ENCODE results near the gene RELL2. TPM values are rescaled to one million over a fixed set of nuclear protein-coding genes. Genes with fewer than 3 reads are reported as not detected.
A peak's percentile ranks its signal among the peaks of the same experiment; 100 is the strongest.

RELL2 gene
- total and polyA plus RNA-seq, 4 experiments from 2014 or later, result 3.0 to 21.3 (median 12.9) TPM

DNA sequence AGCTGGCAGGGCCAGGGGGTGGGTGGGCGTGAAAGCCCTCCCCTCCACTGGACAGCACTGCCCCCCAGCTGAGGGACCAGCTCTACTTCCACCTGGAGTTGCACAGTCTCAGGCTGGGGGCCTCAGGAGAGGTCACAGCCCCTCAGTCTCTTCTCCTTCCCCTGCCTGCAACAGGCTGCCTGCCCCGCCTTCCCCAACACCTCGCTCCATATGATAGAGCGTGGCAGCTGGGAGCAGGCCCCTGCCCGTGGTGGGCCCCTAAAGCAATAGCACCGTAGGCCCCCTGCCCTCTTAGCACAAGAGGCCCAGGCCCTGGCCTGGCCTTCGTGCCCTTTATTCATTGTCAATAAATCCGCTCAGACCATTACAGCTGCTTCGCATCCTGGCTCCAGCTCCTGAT, 3.9 kb downstream of the RELL2 start:
- H3K4me3 ChIP-seq (ENCODE audit: low read length in 2 of 2), result no peak overlapping the region
- intact Hi-C loops (cut with micrococcal nuclease), result no loop called here
- peaks cover 15% of the 10 kb centered on the region for H3K36me3 ChIP-seq (ENCODE audit: insufficient read depth, low read length)
- Mint-ChIP-seq H3K4me3 (peak overlapping the region in 1 of 8 donors; percentile 46), H3K9me3 (peaks cover 0 to 2% (median 0%) of the 10 kb centered on the region in 8 donors), H3K27ac (peak overlapping the region in 3 of 7 donors; percentile 40 to 87 (median 83)), H3K27me3 (no peaks in the 10 kb centered on the region), H3K4me1 (peaks cover 10 to 21% (median 17%) of the 10 kb centered on the region in 4 donors), H3K36me3 (peaks cover 5 to 49% of the 10 kb centered on the region in 2 donors)
- H3K4me1 ChIP-seq (ENCODE audit: insufficient read depth, low read length), result peaks cover 19% of the 10 kb centered on the region
- ChIA-PET POLR2A (ENCODE audit: partially characterized antibody) (interaction anchor here (1.7 kb wide), 1 partner anchor 10 kb away, joined by 9 read pairs; the partner anchor contains the start of gene FCHSD1), CTCF (ENCODE audit: partially characterized antibody) (interaction anchor here (16.9 kb wide), 1 partner anchor 19 kb away, joined by 198 read pairs; the partner anchor contains the start of gene DIAPH1)
- no peaks in the 10 kb centered on the region for H3K9me3 ChIP-seq (ENCODE audit: control insufficient read depth in 1 of 2, low read length in 2 of 2)
- H3K27me3 ChIP-seq (ENCODE audit: insufficient read depth, low read length), result no peaks in the 10 kb centered on the region
- no peak for DNase-seq
- H3K27ac ChIP-seq (ENCODE audit: low read depth, low read length), result no peak overlapping the region

DNA sequence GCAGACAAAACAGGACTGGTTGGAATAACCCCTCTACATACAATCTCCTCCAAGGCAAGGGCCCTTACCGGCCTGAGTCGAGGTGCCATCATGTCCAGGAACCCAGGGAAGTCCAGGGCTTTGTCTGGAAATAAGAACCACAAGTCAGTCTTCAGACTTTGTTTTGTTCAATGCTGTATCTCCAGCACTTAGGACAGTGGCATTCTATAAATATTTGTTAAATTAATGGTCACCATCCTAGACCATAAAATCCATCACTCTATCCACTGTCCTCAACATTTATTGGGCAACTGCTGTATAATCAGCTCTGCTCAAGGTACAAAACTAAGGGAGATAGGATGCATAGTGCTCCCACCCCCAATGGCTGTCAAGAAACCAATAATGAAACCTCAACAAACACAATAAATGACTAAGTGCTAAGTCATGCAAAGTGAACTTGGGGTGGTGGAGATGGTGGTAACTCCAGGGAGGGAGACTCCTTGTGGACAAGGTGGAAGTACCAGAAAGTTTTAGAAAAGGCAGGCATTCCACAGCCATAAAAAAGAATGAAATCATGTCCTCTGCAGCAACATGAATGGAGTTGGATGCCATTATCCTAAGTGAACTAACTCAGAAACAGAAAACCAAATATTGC, 5.0 kb downstream of the RELL2 start:
- H3K9me3 Mint-ChIP-seq, result peaks cover 0 to 2% (median 0%) of the 10 kb centered on the region in 8 donors
- H3K4me1 Mint-ChIP-seq, result peaks cover 7 to 14% (median 12%) of the 10 kb centered on the region in 4 donors
- no peak for DNase-seq
- no peak overlapping the region for H3K27ac ChIP-seq (ENCODE audit: low read depth, low read length)
- intact Hi-C loops (cut with micrococcal nuclease), result no loop called here
- no peaks in the 10 kb centered on the region for H3K27me3 Mint-ChIP-seq
- no peaks in the 10 kb centered on the region for H3K27me3 ChIP-seq (ENCODE audit: insufficient read depth, low read length)
- H3K9me3 ChIP-seq (ENCODE audit: control insufficient read depth in 1 of 2, low read length in 2 of 2), result no peaks in the 10 kb centered on the region
- CTCF ChIA-PET (ENCODE audit: partially characterized antibody), result interaction anchor here (0.9 to 16.9 kb wide), 4 partner anchors 20 to 74 kb away, joined by 3 to 198 read pairs (median 4); partner anchors contain the start of gene DIAPH1
- H3K4me1 ChIP-seq (ENCODE audit: insufficient read depth, low read length), result peaks cover 12% of the 10 kb centered on the region
- no peak overlapping the region for H3K4me3 Mint-ChIP-seq
- H3K4me3 ChIP-seq (ENCODE audit: low read length in 2 of 2), result no peak overlapping the region
- peak overlapping the region in 6 of 7 donors; percentile 38 to 74 (median 52) for H3K27ac Mint-ChIP-seq
- H3K36me3 ChIP-seq (ENCODE audit: insufficient read depth, low read length), result peaks cover 20% of the 10 kb centered on the region
- peaks cover 13 to 53% of the 10 kb centered on the region in 2 donors for H3K36me3 Mint-ChIP-seq
- POLR2A ChIA-PET (ENCODE audit: partially characterized antibody), result interaction anchor here (0.9 kb wide), 1 partner anchor 9 kb away, joined by 6 read pairs; the partner anchor contains the start of gene FCHSD1

DNA sequence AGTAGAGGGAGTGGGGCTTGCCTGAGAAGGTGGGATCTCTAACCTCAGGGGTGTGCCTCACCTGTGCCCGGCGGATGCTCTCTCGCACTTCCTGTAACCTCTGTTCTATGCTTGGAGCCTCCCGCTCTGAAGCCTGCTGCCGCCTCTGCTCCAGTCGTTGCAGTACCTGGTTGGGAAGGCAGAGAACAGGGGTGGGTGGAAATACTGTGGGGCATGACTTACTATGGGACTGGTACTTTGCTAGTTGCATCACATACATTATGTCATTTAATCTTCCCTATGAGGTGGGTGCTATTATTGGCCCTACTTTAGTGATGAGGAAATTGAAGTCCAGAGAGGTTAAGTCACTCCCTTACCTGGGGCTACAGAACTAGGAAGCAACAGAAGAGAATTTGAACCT, 9.2 kb downstream of the RELL2 start:
- no peaks in the 10 kb centered on the region for H3K9me3 ChIP-seq (ENCODE audit: control insufficient read depth in 1 of 2, low read length in 2 of 2)
- Mint-ChIP-seq H3K4me3 (no peak overlapping the region), H3K4me1 (peaks cover 18 to 27% (median 27%) of the 10 kb centered on the region in 4 donors), H3K9me3 (peaks cover 0 to 2% (median 0%) of the 10 kb centered on the region in 8 donors), H3K27me3 (no peaks in the 10 kb centered on the region), H3K36me3 (peaks cover 21 to 60% of the 10 kb centered on the region in 2 donors), H3K27ac (peak overlapping the region in 3 of 7 donors; percentile 42 to 73 (median 69))
- ChIA-PET CTCF (ENCODE audit: partially characterized antibody) (interaction anchor here (1.0 to 1.8 kb wide), 4 partner anchors 9 to 87 kb away, joined by 3 to 13 read pairs (median 4); partner anchors contain the start of genes HDAC3 and RELL2), POLR2A (ENCODE audit: partially characterized antibody) (interaction anchor here (1.2 to 4.4 kb wide), 2 partner anchors 8 to 37 kb away, joined by 3 to 35 read pairs; partner anchors contain the start of genes HDAC3 and RELL2)
- DNase-seq, result no peak
- H3K4me1 ChIP-seq (ENCODE audit: insufficient read depth, low read length), result peaks cover 18% of the 10 kb centered on the region
- no peak overlapping the region for H3K27ac ChIP-seq (ENCODE audit: low read depth, low read length)
- no peaks in the 10 kb centered on the region for H3K27me3 ChIP-seq (ENCODE audit: insufficient read depth, low read length)
- H3K4me3 ChIP-seq (ENCODE audit: low read length in 2 of 2), result no peak overlapping the region
- H3K36me3 ChIP-seq (ENCODE audit: insufficient read depth, low read length), result peaks cover 27% of the 10 kb centered on the region
- intact Hi-C loops (cut with micrococcal nuclease), result no loop called here

DNA sequence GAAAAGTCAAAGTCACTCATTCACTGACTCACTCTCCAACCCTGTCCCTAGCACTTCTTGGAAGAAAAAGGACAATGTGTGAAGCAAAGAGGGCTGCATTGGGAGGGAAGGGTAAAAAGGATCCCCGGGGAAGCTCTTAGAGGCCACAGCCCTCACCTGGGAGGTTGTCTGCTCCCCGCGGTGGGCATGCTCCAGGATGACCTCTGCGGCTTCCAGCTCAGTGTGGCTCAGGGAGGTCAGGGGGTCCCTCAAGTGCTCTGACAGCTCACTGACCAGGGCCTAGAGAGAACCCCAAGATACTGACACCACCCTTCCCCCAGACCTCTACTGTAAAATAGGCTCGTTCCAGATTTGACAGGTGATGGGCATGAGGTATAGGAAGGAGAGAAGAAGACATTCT, 10.4 kb downstream of the RELL2 start:
- Histone ChIP-seq H3K27ac (ENCODE audit: low read depth, low read length) (no peak overlapping the region), H3K36me3 (ENCODE audit: insufficient read depth, low read length) (peaks cover 21% of the 10 kb centered on the region), H3K4me3 (ENCODE audit: low read length in 2 of 2) (no peak overlapping the region), H3K27me3 (ENCODE audit: insufficient read depth, low read length) (no peaks in the 10 kb centered on the region), H3K4me1 (ENCODE audit: insufficient read depth, low read length) (peaks cover 27% of the 10 kb centered on the region), H3K9me3 (ENCODE audit: control insufficient read depth in 1 of 2, low read length in 2 of 2) (no peaks in the 10 kb centered on the region)
- no peaks in the 10 kb centered on the region for H3K27me3 Mint-ChIP-seq
- DNase-seq, result no peak
- peak overlapping the region in 3 of 7 donors; percentile 4 to 42 (median 30) for H3K27ac Mint-ChIP-seq
- H3K36me3 Mint-ChIP-seq, result peaks cover 21 to 52% of the 10 kb centered on the region in 2 donors
- intact Hi-C loops (cut with micrococcal nuclease), result no loop called here
- ChIA-PET POLR2A (ENCODE audit: partially characterized antibody) (interaction anchor here (1.2 to 4.4 kb wide), 2 partner anchors 10 to 36 kb away, joined by 3 to 35 read pairs; partner anchors contain the start of genes HDAC3 and RELL2), CTCF (ENCODE audit: partially characterized antibody) (interaction anchor here (0.5 to 1.8 kb wide), 4 partner anchors 10 to 314 kb away, joined by 3 to 13 read pairs (median 4); partner anchors contain the start of genes HDAC3 and RELL2)
- peaks cover 25 to 38% (median 33%) of the 10 kb centered on the region in 4 donors for H3K4me1 Mint-ChIP-seq
- H3K9me3 Mint-ChIP-seq, result no peaks in the 10 kb centered on the region
- no peak overlapping the region for H3K4me3 Mint-ChIP-seq

DNA sequence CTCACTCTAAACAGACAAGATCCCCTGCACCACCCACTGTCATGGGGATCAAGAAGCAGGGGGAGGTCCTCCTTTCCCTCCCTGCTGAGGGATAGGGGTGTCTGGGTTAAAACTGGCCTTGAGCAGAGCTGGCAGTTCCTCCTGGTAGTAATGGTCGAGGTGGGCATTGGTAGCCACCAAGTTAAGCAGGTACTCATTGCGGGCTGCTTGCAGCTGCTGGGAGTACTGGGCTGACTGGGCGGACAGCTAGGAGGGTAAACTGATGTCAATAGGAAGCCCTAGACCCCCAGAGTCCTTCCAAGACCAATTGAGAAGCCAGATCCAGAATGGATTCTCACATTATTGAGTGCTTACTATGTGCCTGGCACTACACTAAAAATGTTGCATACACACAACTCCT, 11.1 kb downstream of the RELL2 start:
- no peaks in the 10 kb centered on the region for H3K27me3 ChIP-seq (ENCODE audit: insufficient read depth, low read length)
- intact Hi-C loops (cut with micrococcal nuclease), result no loop called here
- Mint-ChIP-seq H3K9me3 (no peaks in the 10 kb centered on the region), H3K36me3 (peaks cover 21 to 49% of the 10 kb centered on the region in 2 donors), H3K4me1 (peaks cover 29 to 44% (median 37%) of the 10 kb centered on the region in 4 donors), H3K27me3 (no peaks in the 10 kb centered on the region), H3K4me3 (no peak overlapping the region), H3K27ac (peak overlapping the region in 3 of 7 donors; percentile 30 to 48 (median 42))
- H3K4me3 ChIP-seq (ENCODE audit: low read length in 2 of 2), result no peak overlapping the region
- ChIA-PET CTCF (ENCODE audit: partially characterized antibody) (interaction anchor here (1.4 to 1.8 kb wide), 2 partner anchors 11 to 313 kb away, joined by 4 to 13 read pairs; partner anchors contain the start of genes HDAC3 and RELL2), POLR2A (ENCODE audit: partially characterized antibody) (interaction anchor here (4.4 kb wide), 1 partner anchor 10 kb away, joined by 35 read pairs; the partner anchor contains the start of genes HDAC3 and RELL2)
- no peak for DNase-seq
- peaks cover 21% of the 10 kb centered on the region for H3K36me3 ChIP-seq (ENCODE audit: insufficient read depth, low read length)
- no peaks in the 10 kb centered on the region for H3K9me3 ChIP-seq (ENCODE audit: control insufficient read depth in 1 of 2, low read length in 2 of 2)
- no peak overlapping the region for H3K27ac ChIP-seq (ENCODE audit: low read depth, low read length)
- H3K4me1 ChIP-seq (ENCODE audit: insufficient read depth, low read length), result peaks cover 29% of the 10 kb centered on the region

DNA sequence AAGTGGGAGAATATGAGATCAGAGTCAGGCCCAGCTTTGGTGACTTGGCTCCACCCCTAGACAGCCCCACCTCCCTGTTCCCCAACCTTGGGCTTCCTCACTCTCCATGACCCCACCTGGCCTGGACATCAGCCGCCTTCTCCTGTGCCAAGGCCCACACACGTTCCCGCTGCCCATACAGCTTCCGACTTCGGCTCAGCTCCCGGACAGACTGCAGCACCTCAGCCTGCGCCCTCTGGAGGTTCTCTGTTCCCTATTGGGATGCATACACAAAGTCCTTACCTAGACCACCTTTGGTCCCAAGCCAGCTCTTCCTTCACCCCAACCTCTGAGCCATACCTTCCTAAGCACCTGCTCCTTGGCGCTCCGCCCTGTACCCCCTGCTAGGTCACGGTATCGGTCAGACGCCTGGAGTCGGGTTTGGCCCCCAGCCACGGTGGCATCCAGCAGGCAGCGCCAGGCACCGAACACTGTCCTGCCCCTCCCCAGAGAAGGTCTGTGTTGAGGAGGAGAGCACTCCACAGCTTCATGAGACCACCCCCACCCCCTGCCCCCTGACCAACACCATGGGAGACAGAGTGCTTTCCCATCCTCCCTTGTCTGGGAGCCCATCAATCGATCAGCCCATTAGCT, 12.4 kb downstream of the RELL2 start:
- peaks cover 29 to 49% (median 39%) of the 10 kb centered on the region in 4 donors for H3K4me1 Mint-ChIP-seq
- intact Hi-C loops (cut with micrococcal nuclease), result no loop called here
- no peaks in the 10 kb centered on the region for H3K9me3 Mint-ChIP-seq
- Histone ChIP-seq H3K27me3 (ENCODE audit: insufficient read depth, low read length) (no peaks in the 10 kb centered on the region), H3K36me3 (ENCODE audit: insufficient read depth, low read length) (peaks cover 15% of the 10 kb centered on the region), H3K27ac (ENCODE audit: low read depth, low read length) (no peak overlapping the region), H3K9me3 (ENCODE audit: control insufficient read depth in 1 of 2, low read length in 2 of 2) (no peaks in the 10 kb centered on the region), H3K4me1 (ENCODE audit: insufficient read depth, low read length) (peaks cover 29% of the 10 kb centered on the region), H3K4me3 (ENCODE audit: low read length in 2 of 2) (no peak overlapping the region)
- H3K27ac Mint-ChIP-seq, result peak overlapping the region in 4 of 7 donors; percentile 22 to 70 (median 52)
- ChIA-PET CTCF (ENCODE audit: partially characterized antibody) (interaction anchor here (1.0 to 1.2 kb wide), 2 partner anchors 17 to 312 kb away, joined by 3 read pairs; no protein-coding TSS in a partner anchor), POLR2A (ENCODE audit: partially characterized antibody) (interaction anchor here (4.4 kb wide), 1 partner anchor 12 kb away, joined by 35 read pairs; the partner anchor contains the start of genes HDAC3 and RELL2)
- H3K27me3 Mint-ChIP-seq, result no peaks in the 10 kb centered on the region
- peaks cover 21 to 44% of the 10 kb centered on the region in 2 donors for H3K36me3 Mint-ChIP-seq
- peak overlapping the region in 1 of 8 donors; percentile 94 for H3K4me3 Mint-ChIP-seq
- DNase-seq, result no peak
